Measurements from ENCODE around the gene AHCYL2.

DNA sequence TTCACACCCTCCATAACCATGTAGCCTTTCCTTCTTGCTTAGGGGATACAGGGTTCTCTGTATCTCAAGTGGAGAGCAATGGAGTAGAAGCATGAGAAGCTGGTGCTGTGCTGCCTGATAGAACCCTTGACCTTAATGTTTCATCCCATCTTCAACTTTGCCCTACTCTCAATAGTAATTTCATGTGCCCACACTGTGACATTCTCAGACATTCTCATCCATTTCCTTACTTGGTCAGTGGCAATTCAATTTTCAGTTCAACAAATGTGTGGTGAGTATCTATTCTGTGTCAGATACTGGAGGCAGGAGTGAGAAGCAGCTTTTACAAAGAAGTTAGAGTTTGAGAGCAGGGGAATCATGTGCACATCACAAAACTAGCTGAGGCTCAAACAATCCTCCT, 225.5 kb downstream of the AHCYL2 start:
- TF ChIP-seq CTCF (IDR thresholded peaks at IDR 0.05 in 4 of 5, conservative IDR thresholded peaks at IDR 0.05 in 1 of 5) (no peak), POLR2A (IDR thresholded peaks at IDR 0.05) (no peak)

Data from gastrocnemius medialis (tissue), 4 donors.